WI38 (cell line): Measurements from ENCODE around the gene NAALADL2.

ENCODE experiments used
- H3K4me3 ChIP-seq: 2 replicates; pipeline ENCODE4 v1.5.1; 2011; ENCODE audit warnings: low read depth, mild to moderate bottlenecking, control low read depth, low read length
- TF ChIP-seq, protein P1 (sequence below): IDR thresholded peaks from 2 replicates; pipeline ENCODE4 v1.5.1; 2012; ENCODE audit warnings: low read depth, mild to moderate bottlenecking, control low read depth, low read length

NAALADL2 gene

GRCh38 chr3:175737646-175738572, 878.8 kb downstream of the NAALADL2 start:
- no peak overlapping the region for H3K4me3 ChIP-seq
- TF ChIP-seq, protein P1, sequence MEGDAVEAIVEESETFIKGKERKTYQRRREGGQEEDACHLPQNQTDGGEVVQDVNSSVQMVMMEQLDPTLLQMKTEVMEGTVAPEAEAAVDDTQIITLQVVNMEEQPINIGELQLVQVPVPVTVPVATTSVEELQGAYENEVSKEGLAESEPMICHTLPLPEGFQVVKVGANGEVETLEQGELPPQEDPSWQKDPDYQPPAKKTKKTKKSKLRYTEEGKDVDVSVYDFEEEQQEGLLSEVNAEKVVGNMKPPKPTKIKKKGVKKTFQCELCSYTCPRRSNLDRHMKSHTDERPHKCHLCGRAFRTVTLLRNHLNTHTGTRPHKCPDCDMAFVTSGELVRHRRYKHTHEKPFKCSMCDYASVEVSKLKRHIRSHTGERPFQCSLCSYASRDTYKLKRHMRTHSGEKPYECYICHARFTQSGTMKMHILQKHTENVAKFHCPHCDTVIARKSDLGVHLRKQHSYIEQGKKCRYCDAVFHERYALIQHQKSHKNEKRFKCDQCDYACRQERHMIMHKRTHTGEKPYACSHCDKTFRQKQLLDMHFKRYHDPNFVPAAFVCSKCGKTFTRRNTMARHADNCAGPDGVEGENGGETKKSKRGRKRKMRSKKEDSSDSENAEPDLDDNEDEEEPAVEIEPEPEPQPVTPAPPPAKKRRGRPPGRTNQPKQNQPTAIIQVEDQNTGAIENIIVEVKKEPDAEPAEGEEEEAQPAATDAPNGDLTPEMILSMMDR = no peak

GRCh38 chr3:175741951-175742350, 882.8 kb downstream of the NAALADL2 start:
- TF ChIP-seq, protein P1 = no peak
- no peak overlapping the region for H3K4me3 ChIP-seq

DNA sequence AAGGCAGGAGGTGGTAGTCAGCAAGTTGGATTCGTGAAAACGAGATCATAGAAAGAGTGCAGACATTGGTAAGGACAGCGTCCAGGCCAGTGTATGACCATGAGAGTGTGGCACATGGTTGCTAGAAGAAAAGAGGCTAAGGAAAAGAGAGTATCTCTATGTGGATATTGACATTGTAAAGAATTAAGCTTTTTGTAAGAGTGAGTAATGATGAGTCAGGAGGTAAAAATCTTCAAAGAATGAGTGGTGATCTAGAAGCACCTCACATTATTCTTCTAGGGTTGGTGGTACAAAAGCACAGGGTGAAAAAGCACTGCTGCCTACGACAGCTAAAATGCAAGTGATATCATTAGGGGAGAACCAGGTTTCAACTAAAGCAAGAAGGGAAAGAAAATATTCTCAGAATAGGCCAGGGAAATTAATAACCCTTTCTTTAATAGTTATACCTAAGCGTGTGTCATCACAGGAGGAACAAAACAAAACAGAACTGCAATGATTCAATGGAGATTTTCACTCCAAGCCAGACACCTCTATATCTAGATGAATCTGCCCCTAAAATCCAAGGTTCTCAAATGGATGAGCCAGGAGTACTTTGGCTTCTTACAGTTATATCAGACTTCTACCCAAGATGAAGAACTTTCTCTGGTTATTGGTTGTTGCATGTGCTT, 884.7 kb downstream of the NAALADL2 start:
- TF ChIP-seq, protein P1 = no peak
- no peak overlapping the region for H3K4me3 ChIP-seq

DNA sequence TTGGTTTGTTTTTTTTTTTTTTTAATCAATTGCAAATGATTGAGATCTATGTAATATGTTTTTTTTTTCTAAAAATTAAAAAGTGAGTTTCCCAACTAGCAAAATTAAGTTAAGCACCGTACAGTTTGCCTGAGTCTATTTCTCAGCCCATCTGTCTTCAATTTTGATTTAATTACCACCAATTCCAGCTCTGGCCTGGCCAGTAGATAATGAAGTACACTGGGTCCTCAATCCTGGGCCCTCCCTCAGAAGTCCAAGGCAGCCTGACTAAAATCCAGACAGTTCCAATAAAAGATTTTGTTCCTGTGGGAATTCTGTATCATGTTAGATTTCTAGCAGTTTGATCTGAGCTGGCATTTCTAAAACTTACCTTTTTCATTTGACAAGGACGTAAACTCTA, 887.2 kb downstream of the NAALADL2 start:
- TF ChIP-seq, protein P1 = no peak
- H3K4me3 ChIP-seq = no peak overlapping the region

DNA sequence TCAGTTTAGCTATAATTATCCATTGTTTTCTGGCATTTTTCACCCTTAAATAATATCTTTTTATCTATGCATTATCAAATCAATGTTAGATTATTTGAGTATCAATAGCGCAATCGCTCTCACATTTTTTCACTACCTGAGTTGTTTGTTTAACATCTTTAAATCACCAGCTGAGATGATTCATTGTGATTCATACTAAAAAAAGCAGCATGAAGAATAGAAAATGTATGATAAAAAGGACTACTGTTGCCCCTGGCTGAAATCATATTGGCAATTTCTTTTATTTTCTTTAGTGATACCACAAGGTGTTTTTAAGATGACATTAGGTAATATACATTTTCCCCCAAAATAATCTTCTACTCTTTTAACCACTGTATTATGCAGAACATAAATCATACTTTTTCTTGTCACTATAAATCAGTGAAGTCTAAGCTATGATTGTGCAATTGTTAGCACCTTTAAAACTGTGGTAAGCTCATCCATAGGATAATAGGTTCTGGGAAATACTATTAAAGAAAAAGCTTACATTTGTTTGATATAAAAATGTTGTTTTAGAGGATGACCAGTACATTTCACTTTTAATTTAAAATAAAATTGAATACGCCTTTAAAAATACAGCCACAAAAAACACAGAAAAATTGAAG, 889.1 kb downstream of the NAALADL2 start:
- H3K4me3 ChIP-seq = no peak overlapping the region
- TF ChIP-seq, protein P1 = no peak

DNA sequence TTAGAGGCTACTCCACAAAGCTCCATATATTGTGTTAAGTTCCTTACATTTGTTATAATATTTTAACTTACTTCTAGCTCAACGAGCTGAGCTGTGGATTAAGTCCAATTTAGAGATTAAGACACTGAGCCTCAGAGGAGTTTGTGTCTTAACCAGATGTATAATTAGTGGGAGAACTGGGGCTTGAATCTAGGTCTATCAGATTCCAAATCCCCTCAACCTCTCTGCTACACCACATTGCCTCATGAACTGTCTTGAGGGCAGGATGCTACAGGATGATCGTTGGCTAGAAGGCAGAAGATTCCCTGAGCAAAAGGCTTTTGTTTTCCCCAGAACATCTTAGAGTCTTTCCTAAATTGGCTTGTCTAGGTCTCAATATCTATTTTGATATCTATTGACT, 890.8 kb downstream of the NAALADL2 start:
- TF ChIP-seq, protein P1 = no peak

More for the DNA sequence above, 890.8 kb downstream of the NAALADL2 start:
- H3K4me3 ChIP-seq = no peak overlapping the region
